ENCODE measurements around the gene CNTNAP2.

Gene CNTNAP2

GRCh38 chr7:146116521-146117222 lies at the start of gene CNTNAP2:
Gene CNTNAP2 (plus strand): TSS chr7:146116801. CDS start chr7:146116877, 76 bp downstream.
- H3K9me3 ChIP-seq (ENCODE audit: control insufficient read depth, low read length), result no peaks in the 10 kb centered on the region
- no peaks in the 10 kb centered on the region for H3K36me3 ChIP-seq (ENCODE audit: control insufficient read depth, insufficient read depth, low read length, severe bottlenecking)
- H3K27me3 ChIP-seq (replicated peaks; ENCODE audit: control insufficient read depth, insufficient read depth, low read length), result peaks cover 28% of the 10 kb centered on the region
- peak; percentile 79 for DNase-seq (ENCODE audit: low read depth)
- peak within 1 kb of the TSS; percentile 80 for H3K4me3 ChIP-seq (ENCODE audit: low read length)
- H3K9ac ChIP-seq (ENCODE audit: low read length), result no peak within 1 kb of the TSS
- H3K4me1 ChIP-seq (ENCODE audit: control insufficient read depth, insufficient read depth, low read length), result peaks cover 7% of the 10 kb centered on the region

GRCh38 chr7:146067880-146068279 lies 48.7 kb upstream of the CNTNAP2 start:
- H3K9me3 ChIP-seq (ENCODE audit: control insufficient read depth, low read length), result no peaks in the 10 kb centered on the region
- H3K9ac ChIP-seq (ENCODE audit: low read length), result no peak overlapping the region
- no peaks in the 10 kb centered on the region for H3K36me3 ChIP-seq (ENCODE audit: control insufficient read depth, insufficient read depth, low read length, severe bottlenecking)
- no peak overlapping the region for H3K4me3 ChIP-seq (ENCODE audit: low read length)
- H3K4me1 ChIP-seq (ENCODE audit: control insufficient read depth, insufficient read depth, low read length), result no peaks in the 10 kb centered on the region
- no peaks in the 10 kb centered on the region for H3K27me3 ChIP-seq (replicated peaks; ENCODE audit: control insufficient read depth, insufficient read depth, low read length)
- DNase-seq (ENCODE audit: low read depth), result no peak

GRCh38 chr7:146074195-146074765 lies 42.3 kb upstream of the CNTNAP2 start:
- Histone ChIP-seq H3K4me3 (ENCODE audit: low read length) (no peak overlapping the region), H3K36me3 (ENCODE audit: control insufficient read depth, insufficient read depth, low read length, severe bottlenecking) (no peaks in the 10 kb centered on the region), H3K27me3 (replicated peaks; ENCODE audit: control insufficient read depth, insufficient read depth, low read length) (no peaks in the 10 kb centered on the region), H3K9ac (ENCODE audit: low read length) (no peak overlapping the region), H3K9me3 (ENCODE audit: control insufficient read depth, low read length) (no peaks in the 10 kb centered on the region), H3K4me1 (ENCODE audit: control insufficient read depth, insufficient read depth, low read length) (no peaks in the 10 kb centered on the region)
- no peak for DNase-seq (ENCODE audit: low read depth)

GRCh38 chr7:146076344-146076743 lies 40.3 kb upstream of the CNTNAP2 start:
- Histone ChIP-seq H3K9ac (ENCODE audit: low read length) (no peak overlapping the region), H3K4me1 (ENCODE audit: control insufficient read depth, insufficient read depth, low read length) (no peaks in the 10 kb centered on the region), H3K27me3 (replicated peaks; ENCODE audit: control insufficient read depth, insufficient read depth, low read length) (no peaks in the 10 kb centered on the region)

GRCh38 chr7:146084086-146084485 lies 32.5 kb upstream of the CNTNAP2 start:
- H3K27me3 ChIP-seq (replicated peaks; ENCODE audit: control insufficient read depth, insufficient read depth, low read length), result no peaks in the 10 kb centered on the region
- no peaks in the 10 kb centered on the region for H3K9me3 ChIP-seq (ENCODE audit: control insufficient read depth, low read length)
- H3K4me1 ChIP-seq (ENCODE audit: control insufficient read depth, insufficient read depth, low read length), result no peaks in the 10 kb centered on the region
- no peak for DNase-seq (ENCODE audit: low read depth)
- H3K9ac ChIP-seq (ENCODE audit: low read length), result no peak overlapping the region
- H3K36me3 ChIP-seq (ENCODE audit: control insufficient read depth, insufficient read depth, low read length, severe bottlenecking), result no peaks in the 10 kb centered on the region
- no peak overlapping the region for H3K4me3 ChIP-seq (ENCODE audit: low read length)

More at GRCh38 chr7:146076344-146076743, 40.3 kb upstream of the CNTNAP2 start:
- no peaks in the 10 kb centered on the region for H3K9me3 ChIP-seq (ENCODE audit: control insufficient read depth, low read length)
- H3K36me3 ChIP-seq (ENCODE audit: control insufficient read depth, insufficient read depth, low read length, severe bottlenecking), result no peaks in the 10 kb centered on the region
- H3K4me3 ChIP-seq (ENCODE audit: low read length), result no peak overlapping the region
- no peak for DNase-seq (ENCODE audit: low read depth)

- H3K9me3 ChIP-seq (ENCODE audit: control insufficient read depth, low read length), result no peaks in the 10 kb centered on the region
- H3K4me1 ChIP-seq (ENCODE audit: control insufficient read depth, insufficient read depth, low read length), result no peaks in the 10 kb centered on the region
- no peak overlapping the region for H3K4me3 ChIP-seq (ENCODE audit: low read length)
- DNase-seq (ENCODE audit: low read depth), result peak; percentile 34
- H3K36me3 ChIP-seq (ENCODE audit: control insufficient read depth, insufficient read depth, low read length, severe bottlenecking), result no peaks in the 10 kb centered on the region
- peaks cover 4% of the 10 kb centered on the region for H3K27me3 ChIP-seq (replicated peaks; ENCODE audit: control insufficient read depth, insufficient read depth, low read length)
- H3K9ac ChIP-seq (ENCODE audit: low read length), result no peak overlapping the region
Measured at GRCh38 chr7:146090023-146090645, 26.5 kb upstream of the CNTNAP2 start.

GRCh38 chr7:146094356-146094755 lies 22.2 kb upstream of the CNTNAP2 start:
- H3K27me3 ChIP-seq (replicated peaks; ENCODE audit: control insufficient read depth, insufficient read depth, low read length), result peaks cover 4% of the 10 kb centered on the region
- no peaks in the 10 kb centered on the region for H3K4me1 ChIP-seq (ENCODE audit: control insufficient read depth, insufficient read depth, low read length)
- no peak for DNase-seq (ENCODE audit: low read depth)
- H3K9ac ChIP-seq (ENCODE audit: low read length), result no peak overlapping the region
- H3K4me3 ChIP-seq (ENCODE audit: low read length), result no peak overlapping the region
- H3K9me3 ChIP-seq (ENCODE audit: control insufficient read depth, low read length), result no peaks in the 10 kb centered on the region
- H3K36me3 ChIP-seq (ENCODE audit: control insufficient read depth, insufficient read depth, low read length, severe bottlenecking), result no peaks in the 10 kb centered on the region

- no peak for DNase-seq (ENCODE audit: low read depth)
- Histone ChIP-seq H3K4me1 (ENCODE audit: control insufficient read depth, insufficient read depth, low read length) (no peaks in the 10 kb centered on the region), H3K9me3 (ENCODE audit: control insufficient read depth, low read length) (no peaks in the 10 kb centered on the region), H3K36me3 (ENCODE audit: control insufficient read depth, insufficient read depth, low read length, severe bottlenecking) (no peaks in the 10 kb centered on the region), H3K4me3 (ENCODE audit: low read length) (no peak overlapping the region), H3K27me3 (replicated peaks; ENCODE audit: control insufficient read depth, insufficient read depth, low read length) (no peaks in the 10 kb centered on the region), H3K9ac (ENCODE audit: low read length) (no peak overlapping the region)
Measured at GRCh38 chr7:146096994-146097393, 19.6 kb upstream of the CNTNAP2 start.

GRCh38 chr7:146106319-146106718 lies 10.3 kb upstream of the CNTNAP2 start:
- no peaks in the 10 kb centered on the region for H3K36me3 ChIP-seq (ENCODE audit: control insufficient read depth, insufficient read depth, low read length, severe bottlenecking)
- no peak for DNase-seq (ENCODE audit: low read depth)
- no peak overlapping the region for H3K9ac ChIP-seq (ENCODE audit: low read length)
- no peaks in the 10 kb centered on the region for H3K27me3 ChIP-seq (replicated peaks; ENCODE audit: control insufficient read depth, insufficient read depth, low read length)
- H3K4me1 ChIP-seq (ENCODE audit: control insufficient read depth, insufficient read depth, low read length), result no peaks in the 10 kb centered on the region
- no peak overlapping the region for H3K4me3 ChIP-seq (ENCODE audit: low read length)
- H3K9me3 ChIP-seq (ENCODE audit: control insufficient read depth, low read length), result no peaks in the 10 kb centered on the region

- Histone ChIP-seq H3K4me3 (ENCODE audit: low read length) (no peak overlapping the region), H3K4me1 (ENCODE audit: control insufficient read depth, insufficient read depth, low read length) (peaks cover 7% of the 10 kb centered on the region), H3K27me3 (replicated peaks; ENCODE audit: control insufficient read depth, insufficient read depth, low read length) (peaks cover 16% of the 10 kb centered on the region), H3K9ac (ENCODE audit: low read length) (no peak overlapping the region), H3K36me3 (ENCODE audit: control insufficient read depth, insufficient read depth, low read length, severe bottlenecking) (no peaks in the 10 kb centered on the region), H3K9me3 (ENCODE audit: control insufficient read depth, low read length) (no peaks in the 10 kb centered on the region)
- no peak for DNase-seq (ENCODE audit: low read depth)
Measured at GRCh38 chr7:146112755-146113154, 3.8 kb upstream of the CNTNAP2 start.

GRCh38 chr7:146115548-146115850 lies 1.1 kb upstream of the CNTNAP2 start:
- DNase-seq (ENCODE audit: low read depth), result no peak
- peak overlapping the region; percentile 80 for H3K4me3 ChIP-seq (ENCODE audit: low read length)
- peaks cover 7% of the 10 kb centered on the region for H3K4me1 ChIP-seq (ENCODE audit: control insufficient read depth, insufficient read depth, low read length)
- no peaks in the 10 kb centered on the region for H3K9me3 ChIP-seq (ENCODE audit: control insufficient read depth, low read length)
- no peak overlapping the region for H3K9ac ChIP-seq (ENCODE audit: low read length)
- peaks cover 28% of the 10 kb centered on the region for H3K27me3 ChIP-seq (replicated peaks; ENCODE audit: control insufficient read depth, insufficient read depth, low read length)
- H3K36me3 ChIP-seq (ENCODE audit: control insufficient read depth, insufficient read depth, low read length, severe bottlenecking), result no peaks in the 10 kb centered on the region

All from adipocyte (in vitro differentiated cells).